Neural cell (in vitro differentiated cells): ENCODE measurements around the gene SEMA4B. TPM values are rescaled to one million over a fixed set of nuclear protein-coding genes. Genes with fewer than 3 reads are reported as not detected.

Experiments used
- H2AFZ ChIP-seq: fragments of 200-600, 300-800 bp; sonication (generic), shearing (Covaris generic); 2 replicates; pipeline ENCODE4 v1.6.0; 2014; ENCODE audit warnings: low read depth, mild to moderate bottlenecking, antibody characterized with exemption, low read length, moderate library complexity
- H3F3A ChIP-seq: fragments of 200-600 bp; shearing (Covaris generic); 2 replicates; pipeline ENCODE4 v1.6.1; 2016; ENCODE audit warnings: mild to moderate bottlenecking, moderate library complexity, mixed read lengths, antibody characterized with exemption, low read length; ENCODE audit not compliant: insufficient read depth, poor library complexity, severe bottlenecking
- H3K27ac ChIP-seq: fragments of 200-600, 300-800 bp; sonication (generic), shearing (Covaris generic); 2 replicates; pipeline ENCODE4 v1.5.1; 2014; ENCODE audit warnings: mild to moderate bottlenecking, low read length, moderate library complexity
- H3K27me3 ChIP-seq: fragments of 300-800, 200-600 bp; sonication (generic), shearing (Covaris generic); 2 replicates; pipeline ENCODE4 v1.6.0; 2014; ENCODE audit warnings: mild to moderate bottlenecking, low read depth, low read length, moderate library complexity; ENCODE audit not compliant: insufficient read depth
- H3K36me3 ChIP-seq: fragments of 300-800, 200-600 bp; sonication (generic), shearing (Covaris generic); 2 replicates; pipeline ENCODE4 v1.5.1; 2014; ENCODE audit warnings: mild to moderate bottlenecking, antibody characterized with exemption, low read length, moderate library complexity; ENCODE audit not compliant: insufficient read depth
- H3K4me2 ChIP-seq: fragments of 300-800, 200-600 bp; sonication (generic), shearing (Covaris generic); 2 replicates; pipeline ENCODE4 v1.6.0; 2014; ENCODE audit warnings: mild to moderate bottlenecking, low read length
- H3K4me3 ChIP-seq: fragments of 300-800, 200-600 bp; sonication (generic), shearing (Covaris generic); 2 replicates; pipeline ENCODE4 v1.5.1; 2014; ENCODE audit warnings: mild to moderate bottlenecking, low read length, moderate library complexity
- H3K79me2 ChIP-seq: fragments of 200-600 bp; shearing (Covaris generic); replicated peaks from 2 replicates; pipeline ENCODE4 v1.6.0; 2014; ENCODE audit warnings: mild to moderate bottlenecking, low read length, moderate library complexity; ENCODE audit not compliant: insufficient read depth
- H3K9ac ChIP-seq: fragments of 300-800, 200-600 bp; sonication (generic), shearing (Covaris generic); 2 replicates; pipeline ENCODE4 v1.6.1; 2016; ENCODE audit warnings: mild to moderate bottlenecking, low read length, mixed read lengths
- H3K9me2 ChIP-seq: fragments of 200-600 bp; shearing (Covaris generic); 2 replicates; pipeline ENCODE4 v1.6.1; 2016; ENCODE audit warnings: mild to moderate bottlenecking, low read length, mixed read lengths; ENCODE audit not compliant: insufficient read depth
- H3K9me3 ChIP-seq: fragments of 200-600, 300-800 bp; sonication (generic), shearing (Covaris generic); 2 replicates; pipeline ENCODE4 v1.6.1; 2016; ENCODE audit warnings: mild to moderate bottlenecking, mixed run types, low read length, moderate library complexity, mixed read lengths
- H4K20me1 ChIP-seq: fragments of 200-600 bp; shearing (Covaris generic); 2 replicates; pipeline ENCODE4 v1.6.1; 2016; ENCODE audit warnings: mild to moderate bottlenecking, mixed run types; ENCODE audit not compliant: insufficient read depth
- EP300 ChIP-seq: fragments of 450-650 bp; conservative IDR thresholded peaks from 2 replicates; pipeline ENCODE4 v1.6.1; 2014; ENCODE audit warnings: antibody characterized with exemption, mild to moderate bottlenecking, moderate library complexity; ENCODE audit not compliant: poor library complexity, severe bottlenecking
- EZH2 ChIP-seq: fragments of 200-600, 300-800 bp; shearing (Covaris generic), sonication (generic); IDR thresholded peaks from 2 replicates; pipeline ENCODE4 v1.6.1; 2014; ENCODE audit warnings: antibody characterized with exemption, low read length, borderline replicate concordance, mild to moderate bottlenecking; ENCODE audit not compliant: insufficient read depth, poor library complexity, severe bottlenecking
- MXI1 ChIP-seq: fragments of 450-650 bp; conservative IDR thresholded peaks from 2 replicates; pipeline ENCODE4 v1.6.1; 2014; ENCODE audit warnings: antibody characterized with exemption, mild to moderate bottlenecking; ENCODE audit not compliant: poor library complexity, severe bottlenecking
- POLR2AphosphoS5 ChIP-seq: IDR thresholded peaks from 2 replicates; pipeline ENCODE4 v1.6.1; 2012
- RAD21 ChIP-seq: fragments of 450-650 bp; conservative IDR thresholded peaks from 2 replicates; pipeline ENCODE4 v1.6.1; 2014; ENCODE audit warnings: antibody characterized with exemption, mild to moderate bottlenecking, moderate library complexity
- REST ChIP-seq: IDR thresholded peaks from 2 replicates; pipeline ENCODE4 v1.6.1; 2012; ENCODE audit warnings: borderline replicate concordance
- SMC3 ChIP-seq: fragments of 450-650 bp; conservative IDR thresholded peaks from 2 replicates; pipeline ENCODE4 v1.6.1; 2014; ENCODE audit warnings: antibody characterized with exemption, mild to moderate bottlenecking, moderate library complexity; ENCODE audit not compliant: poor library complexity
- TAF1 ChIP-seq: IDR thresholded peaks from 2 replicates; pipeline ENCODE4 v1.6.1; 2012; ENCODE audit warnings: low read depth
- polyA plus RNA-seq: library from polyadenylated mRNA; depleted of rRNA; stranded (reverse); fragments of >200 nt; gene quantifications from 2 replicates; pipeline ENCODE4 v1.2.3, GENCODE V29; 2014
- TF ChIP-seq, protein P1 (sequence below): fragments of 450-650 bp; IDR thresholded peaks from 2 replicates; pipeline ENCODE4 v1.5.1; 2014; ENCODE audit warnings: antibody characterized with exemption, mild to moderate bottlenecking, moderate library complexity; ENCODE audit not compliant: poor library complexity, severe bottlenecking

SEMA4B gene
- polyA plus RNA-seq, 1 donor from 2014 or later, result 11.0 TPM

GRCh38 chr15:90153658-90154057 lies 47.5 kb upstream of the SEMA4B start:
- Histone ChIP-seq H3F3A (no peaks in the 10 kb centered on the region), H3K9me3 (no peaks in the 10 kb centered on the region), H3K27ac (no peak overlapping the region), H3K4me2 (no peak overlapping the region), H3K36me3 (no peaks in the 10 kb centered on the region), H4K20me1 (no peaks in the 10 kb centered on the region), H3K79me2 (no peaks in the 10 kb centered on the region), H3K9me2 (no peaks in the 10 kb centered on the region), H3K27me3 (no peaks in the 10 kb centered on the region), H2AFZ (no peak overlapping the region), H3K4me3 (no peak overlapping the region), H3K9ac (no peak overlapping the region)
- no peak for TF ChIP-seq EZH2

GRCh38 chr15:90154246-90154645 lies 46.9 kb upstream of the SEMA4B start:
- H3K79me2 ChIP-seq, result no peaks in the 10 kb centered on the region
- H3K9ac ChIP-seq, result no peak overlapping the region
- no peak overlapping the region for H3K27ac ChIP-seq
- no peaks in the 10 kb centered on the region for H4K20me1 ChIP-seq
- no peaks in the 10 kb centered on the region for H3K27me3 ChIP-seq
- H3K4me3 ChIP-seq, result no peak overlapping the region
- no peak for TF ChIP-seq SMC3
- TF ChIP-seq EP300, result no peak
- no peak for TF ChIP-seq EZH2
- TF ChIP-seq RAD21, result no peak
- no peak overlapping the region for H2AFZ ChIP-seq
- no peaks in the 10 kb centered on the region for H3K9me2 ChIP-seq
- H3K9me3 ChIP-seq, result no peaks in the 10 kb centered on the region
- no peaks in the 10 kb centered on the region for H3F3A ChIP-seq
- no peak overlapping the region for H3K4me2 ChIP-seq
- no peaks in the 10 kb centered on the region for H3K36me3 ChIP-seq

DNA sequence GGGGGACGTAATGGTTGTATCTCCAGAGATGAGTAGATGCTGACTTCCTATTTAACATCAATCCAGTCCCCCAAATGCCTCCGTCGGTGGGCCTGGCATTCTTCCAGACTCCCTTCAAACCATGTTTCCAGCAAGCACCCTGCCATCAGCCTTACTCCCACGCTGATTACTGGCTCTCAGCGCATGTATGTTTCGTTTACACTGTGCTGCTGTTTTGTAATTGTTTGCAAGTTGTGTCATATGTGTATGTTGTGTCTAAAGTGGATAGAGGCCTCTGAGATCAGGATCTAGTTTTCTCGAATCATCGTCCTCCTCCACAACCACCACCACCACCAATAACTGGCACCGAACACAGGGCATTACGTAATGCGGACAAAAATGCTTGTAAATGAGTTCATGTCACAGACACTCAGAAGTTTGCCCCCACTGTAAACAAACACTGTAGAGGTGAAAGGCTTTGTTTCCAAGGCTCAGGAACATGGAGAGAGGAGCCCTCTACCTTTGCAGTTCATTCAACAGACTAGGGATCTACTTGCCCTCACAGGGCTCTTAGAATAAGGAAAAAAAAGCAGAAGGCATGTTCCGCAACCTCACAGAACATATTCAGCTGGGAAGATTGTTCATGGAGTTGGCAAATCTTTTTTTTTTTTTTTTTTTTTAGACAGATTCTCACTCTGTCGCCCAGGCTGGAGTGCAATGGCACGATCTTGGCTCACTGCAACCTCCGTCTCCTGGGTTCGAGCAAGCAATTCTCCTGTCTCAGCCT lies 46.1 kb upstream of the SEMA4B start:
- TF ChIP-seq EZH2 (no peak), RAD21 (no peak), EP300 (no peak), REST (no peak), POLR2AphosphoS5 (no peak), TAF1 (no peak), MXI1 (no peak), SMC3 (no peak)
- TF ChIP-seq, protein P1, sequence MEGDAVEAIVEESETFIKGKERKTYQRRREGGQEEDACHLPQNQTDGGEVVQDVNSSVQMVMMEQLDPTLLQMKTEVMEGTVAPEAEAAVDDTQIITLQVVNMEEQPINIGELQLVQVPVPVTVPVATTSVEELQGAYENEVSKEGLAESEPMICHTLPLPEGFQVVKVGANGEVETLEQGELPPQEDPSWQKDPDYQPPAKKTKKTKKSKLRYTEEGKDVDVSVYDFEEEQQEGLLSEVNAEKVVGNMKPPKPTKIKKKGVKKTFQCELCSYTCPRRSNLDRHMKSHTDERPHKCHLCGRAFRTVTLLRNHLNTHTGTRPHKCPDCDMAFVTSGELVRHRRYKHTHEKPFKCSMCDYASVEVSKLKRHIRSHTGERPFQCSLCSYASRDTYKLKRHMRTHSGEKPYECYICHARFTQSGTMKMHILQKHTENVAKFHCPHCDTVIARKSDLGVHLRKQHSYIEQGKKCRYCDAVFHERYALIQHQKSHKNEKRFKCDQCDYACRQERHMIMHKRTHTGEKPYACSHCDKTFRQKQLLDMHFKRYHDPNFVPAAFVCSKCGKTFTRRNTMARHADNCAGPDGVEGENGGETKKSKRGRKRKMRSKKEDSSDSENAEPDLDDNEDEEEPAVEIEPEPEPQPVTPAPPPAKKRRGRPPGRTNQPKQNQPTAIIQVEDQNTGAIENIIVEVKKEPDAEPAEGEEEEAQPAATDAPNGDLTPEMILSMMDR, result no peak
- Histone ChIP-seq H3K27ac (no peak overlapping the region), H3K4me2 (no peak overlapping the region), H3K27me3 (no peaks in the 10 kb centered on the region), H3K9me3 (no peaks in the 10 kb centered on the region), H3F3A (no peaks in the 10 kb centered on the region), H3K9ac (no peak overlapping the region), H2AFZ (no peak overlapping the region), H3K79me2 (no peaks in the 10 kb centered on the region), H3K36me3 (no peaks in the 10 kb centered on the region), H4K20me1 (no peaks in the 10 kb centered on the region), H3K9me2 (no peaks in the 10 kb centered on the region), H3K4me3 (no peak overlapping the region)
